Activated T-cell treated with anti-CD3 and anti-CD28 coated beads for 24 hours (primary cell): ENCODE measurements around the gene LYPLAL1.
"Not testable (repeated sequence)": the region's sequence is repeated elsewhere in the genome, so short reads cannot be mapped to it uniquely, and the experiment has no call there.

ENCODE experiments used
- DNase-seq: peaks from one replicate; pipeline ENCODE4 v3.0.0-alpha.2; 2020; ENCODE audit warnings: low read depth

Gene LYPLAL1

DNA sequence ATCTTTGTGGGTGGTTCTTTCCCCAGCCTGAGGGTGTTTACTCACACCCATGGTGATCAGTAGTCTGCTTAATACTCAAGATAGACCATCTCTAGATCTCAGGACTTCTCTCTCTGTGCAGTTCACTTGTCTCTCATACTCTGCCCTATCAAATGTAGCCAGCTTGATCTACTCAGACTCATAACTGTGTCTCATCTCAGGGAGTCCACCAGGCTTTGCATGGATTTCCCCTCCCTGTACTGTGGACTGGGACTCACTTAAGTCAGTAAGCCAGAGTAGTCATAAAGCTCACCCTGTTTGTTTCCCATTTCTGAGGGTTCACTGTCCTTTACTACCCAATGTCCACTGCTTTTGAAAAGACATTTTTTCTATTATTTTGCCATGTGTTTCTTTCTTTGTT, 41.8 kb downstream of the LYPLAL1 start:
- no peak for DNase-seq

GRCh38 chr1:219220945-219221344, 47.3 kb downstream of the LYPLAL1 start:
- no peak for DNase-seq

DNA sequence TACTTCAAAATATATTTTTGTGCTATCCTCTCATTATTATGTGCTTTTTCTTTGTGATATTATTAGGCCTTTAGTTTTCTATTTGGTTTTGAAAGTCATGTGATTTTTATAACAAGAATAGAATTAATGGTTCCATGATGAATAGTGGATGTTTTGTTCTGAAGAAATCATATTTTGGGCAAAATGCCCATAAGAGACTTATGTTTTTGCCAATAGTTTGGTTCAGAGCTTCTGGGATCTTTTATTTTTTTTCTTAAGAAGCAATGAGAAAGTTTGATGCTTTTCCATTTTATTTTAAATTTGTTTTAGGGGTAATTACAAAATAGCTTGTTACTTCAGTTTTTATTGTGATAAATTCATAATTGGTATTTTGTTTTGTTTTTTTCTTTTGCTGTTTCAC, 49.8 kb downstream of the LYPLAL1 start:
- DNase-seq = no peak

DNA sequence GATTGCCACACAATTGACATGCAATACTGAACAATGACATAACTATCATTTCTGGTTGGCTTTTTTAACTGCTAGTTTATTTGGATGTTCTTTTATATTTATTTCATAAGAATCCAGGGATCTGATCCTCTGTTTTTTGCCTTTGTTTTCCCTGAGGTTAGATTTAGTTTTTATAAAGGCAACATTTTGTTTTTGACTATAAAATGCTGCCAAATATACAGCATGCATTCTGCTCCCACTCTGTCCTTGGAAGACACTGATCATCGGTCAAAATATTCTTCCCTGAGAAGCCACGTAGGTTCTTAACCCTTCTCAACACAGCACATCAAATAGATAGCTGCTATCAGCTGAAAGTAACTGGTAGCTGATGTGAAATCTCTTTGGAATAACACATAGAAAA, 52.5 kb downstream of the LYPLAL1 start:
- no peak for DNase-seq

GRCh38 chr1:219227360-219228057, 53.8 kb downstream of the LYPLAL1 start:
- DNase-seq = no peak

DNA sequence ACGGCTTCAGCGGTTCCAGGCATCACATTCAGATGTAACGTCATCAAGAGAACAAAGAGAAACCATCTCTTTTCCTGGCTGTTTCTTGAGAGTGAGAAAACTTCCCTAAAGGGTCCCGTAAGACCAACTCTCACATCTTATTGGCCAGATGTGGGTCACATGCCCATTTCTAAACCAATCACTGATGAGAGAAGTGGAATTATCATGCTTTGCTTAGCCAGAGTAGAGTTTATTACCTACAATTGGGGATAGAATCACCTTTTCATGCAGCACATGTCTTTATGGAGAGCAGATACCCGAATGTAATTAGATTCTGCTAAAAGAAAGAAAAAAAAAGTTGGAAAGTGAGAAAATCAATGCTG, 54.4 kb downstream of the LYPLAL1 start:
- no peak for DNase-seq

- DNase-seq = no peak
Observed at GRCh38 chr1:219232890-219233289, 59.2 kb downstream of the LYPLAL1 start.

DNA sequence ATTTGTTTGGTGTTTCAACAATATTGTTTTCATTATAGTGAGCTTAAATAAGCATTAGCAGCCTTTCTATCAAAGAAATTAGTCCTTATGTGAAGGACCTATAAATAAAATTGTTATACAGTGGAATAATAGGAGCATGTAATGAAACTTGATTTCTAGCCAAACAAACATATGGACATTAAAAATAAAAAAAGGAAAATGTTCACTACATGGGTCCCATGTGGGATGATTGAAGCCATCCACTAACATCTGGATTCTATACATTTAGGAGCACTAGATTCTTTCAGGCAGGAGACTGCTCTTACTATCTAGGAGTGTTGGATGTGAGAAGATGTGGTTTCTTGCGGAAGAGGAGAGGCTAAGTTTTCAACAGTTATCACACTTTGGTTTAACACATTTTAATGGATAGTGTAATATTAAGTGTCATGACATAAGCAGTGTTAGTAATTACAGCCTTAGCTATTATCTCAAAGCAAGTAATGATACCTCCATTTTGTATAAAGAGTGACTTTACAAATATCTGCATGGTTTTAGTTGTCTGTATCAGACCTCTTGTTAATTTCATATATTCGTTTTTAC, 62.3 kb downstream of the LYPLAL1 start:
- no peak for DNase-seq

GRCh38 chr1:219236933-219237610, 63.4 kb downstream of the LYPLAL1 start:
- DNase-seq = no peak

DNA sequence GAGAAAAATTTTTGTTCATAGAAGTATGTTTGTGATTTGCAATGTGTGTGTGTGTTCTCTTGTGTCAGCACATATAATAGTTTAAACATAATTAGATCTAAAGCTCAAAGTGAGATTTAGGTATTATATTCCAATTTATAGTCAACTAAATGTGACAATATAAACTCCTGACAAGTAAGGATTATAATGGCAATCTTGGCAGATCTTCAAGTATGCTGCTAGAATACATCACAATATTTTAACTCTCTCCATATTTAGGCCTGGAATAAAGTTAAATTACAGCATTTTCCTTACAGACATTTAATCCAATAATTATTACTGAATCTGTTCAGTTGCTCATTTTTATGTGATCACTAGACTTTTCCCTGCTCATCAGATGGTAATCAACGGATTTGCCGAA, 65.8 kb downstream of the LYPLAL1 start:
- no peak for DNase-seq

- DNase-seq = no peak
Observed at GRCh38 chr1:219244864-219245263, 71.2 kb downstream of the LYPLAL1 start.

DNA sequence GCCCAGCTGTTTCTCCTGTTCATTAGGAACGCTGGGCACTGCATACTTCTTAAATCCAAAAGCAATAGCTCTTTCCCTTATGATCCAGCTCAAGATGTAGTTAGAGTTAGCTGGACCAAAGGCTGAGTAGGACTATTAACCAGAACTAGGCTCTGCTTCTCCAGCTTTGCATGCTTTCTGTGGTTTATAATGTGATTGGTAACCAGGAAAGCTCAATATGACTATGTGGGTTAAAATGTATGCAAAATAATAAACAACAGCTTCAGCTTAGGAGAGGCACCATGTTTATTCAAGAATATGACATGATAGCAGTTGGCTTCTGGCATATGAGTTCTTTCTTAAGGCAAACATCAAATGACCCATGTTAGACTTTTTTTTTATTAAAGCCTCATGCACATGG, 73.8 kb downstream of the LYPLAL1 start:
- no peak for DNase-seq

GRCh38 chr1:219250468-219250867, 76.8 kb downstream of the LYPLAL1 start:
- not testable (repeated sequence) for DNase-seq

DNA sequence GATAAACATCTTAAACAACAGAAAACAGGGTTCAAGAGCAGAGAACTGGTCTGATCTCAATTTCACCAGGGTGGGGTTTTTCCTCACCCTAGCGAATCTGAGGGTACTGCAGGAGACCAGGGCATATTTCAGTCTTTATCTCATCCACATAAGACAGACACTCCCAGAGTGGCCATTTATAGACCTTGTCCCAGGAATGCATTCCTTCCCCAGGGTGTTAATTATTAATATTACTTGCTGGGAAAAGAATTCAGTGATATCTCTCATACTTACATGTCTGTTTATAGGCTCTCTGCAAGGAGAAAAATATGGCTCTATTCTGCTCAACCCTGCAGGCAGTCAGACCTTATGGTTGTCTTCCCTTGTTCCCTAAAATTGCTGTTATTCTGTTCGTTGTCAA, 84.1 kb downstream of the LYPLAL1 start:
- DNase-seq = no peak

DNA sequence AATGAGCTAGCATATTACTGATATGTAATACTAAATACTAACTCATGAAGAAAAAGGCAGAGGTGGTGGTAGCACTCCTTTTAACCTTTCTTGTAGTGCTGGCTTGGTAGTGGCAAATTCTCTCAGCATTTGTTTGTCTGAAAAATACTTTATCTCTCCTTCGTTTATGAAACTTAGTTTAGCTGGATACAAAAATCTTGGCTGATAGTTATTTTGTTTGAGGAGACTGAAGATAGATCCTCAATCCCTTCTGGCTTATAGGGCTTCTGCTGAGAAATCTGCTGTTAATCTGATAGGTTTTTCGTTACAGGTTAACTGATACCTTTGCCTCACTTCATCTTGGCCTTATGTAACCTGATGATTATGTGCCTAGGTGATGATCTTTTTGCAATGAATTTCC, 87.8 kb downstream of the LYPLAL1 start:
- DNase-seq = no peak
